Measurements from ENCODE around the gene ZNRD2. TPM values are rescaled to one million over a fixed set of nuclear protein-coding genes. Genes with fewer than 3 reads are reported as not detected.

The ZNRD2 gene
- total RNA-seq, 1 experiment from 2014 or later: 126 TPM

GRCh38 chr11:65609665-65610064 is 39.4 kb downstream of the ZNRD2 start:
- Histone ChIP-seq H3K27ac (ENCODE audit: low read length) (no peak overlapping the region), H3K9ac (ENCODE audit: low read length) (no peak overlapping the region), H3K27me3 (ENCODE audit: low read length) (no peaks in the 10 kb centered on the region), H3K36me3 (ENCODE audit: low read depth, low read length) (peaks cover 21% of the 10 kb centered on the region), H3K4me3 (ENCODE audit: low read length) (no peak overlapping the region), H3K79me2 (ENCODE audit: low read length) (peaks cover 51% of the 10 kb centered on the region), H2AFZ (ENCODE audit: low read length) (no peak overlapping the region), H3K4me2 (ENCODE audit: low read length) (no peak overlapping the region), H4K20me1 (ENCODE audit: low read length) (no peaks in the 10 kb centered on the region; the same call in 1 of the 2 replicates), H3K9me3 (ENCODE audit: low read length) (no peaks in the 10 kb centered on the region), H3F3A (ENCODE audit: low read length, unreplicated experiment) (no peaks in the 10 kb centered on the region), H3K9me2 (replicated peaks; ENCODE audit: low read length) (no peaks in the 10 kb centered on the region), H3K4me1 (ENCODE audit: insufficient read depth, low read length) (peaks cover 25% of the 10 kb centered on the region)
- CTCF ChIA-PET: no interaction called here
- BruUV-seq (replicated peaks): no TSS peak
- intact Hi-C loops (cut with micrococcal nuclease): loop anchor here (10.0 kb wide), 1 partner anchor 65 kb away; no protein-coding TSS in a partner anchor
- ATAC-seq (no peak), DNase-seq (no peak)
- TF ChIP-seq, protein P1, sequence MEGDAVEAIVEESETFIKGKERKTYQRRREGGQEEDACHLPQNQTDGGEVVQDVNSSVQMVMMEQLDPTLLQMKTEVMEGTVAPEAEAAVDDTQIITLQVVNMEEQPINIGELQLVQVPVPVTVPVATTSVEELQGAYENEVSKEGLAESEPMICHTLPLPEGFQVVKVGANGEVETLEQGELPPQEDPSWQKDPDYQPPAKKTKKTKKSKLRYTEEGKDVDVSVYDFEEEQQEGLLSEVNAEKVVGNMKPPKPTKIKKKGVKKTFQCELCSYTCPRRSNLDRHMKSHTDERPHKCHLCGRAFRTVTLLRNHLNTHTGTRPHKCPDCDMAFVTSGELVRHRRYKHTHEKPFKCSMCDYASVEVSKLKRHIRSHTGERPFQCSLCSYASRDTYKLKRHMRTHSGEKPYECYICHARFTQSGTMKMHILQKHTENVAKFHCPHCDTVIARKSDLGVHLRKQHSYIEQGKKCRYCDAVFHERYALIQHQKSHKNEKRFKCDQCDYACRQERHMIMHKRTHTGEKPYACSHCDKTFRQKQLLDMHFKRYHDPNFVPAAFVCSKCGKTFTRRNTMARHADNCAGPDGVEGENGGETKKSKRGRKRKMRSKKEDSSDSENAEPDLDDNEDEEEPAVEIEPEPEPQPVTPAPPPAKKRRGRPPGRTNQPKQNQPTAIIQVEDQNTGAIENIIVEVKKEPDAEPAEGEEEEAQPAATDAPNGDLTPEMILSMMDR (conservative IDR thresholded peaks at IDR 0.05; ENCODE audit: low read depth, low read length): no peak
- TF ChIP-seq EZH2 (IDR thresholded peaks at IDR 0.05; ENCODE audit: low read length, unreplicated experiment) (no peak), EZH2phosphoT487 (IDR thresholded peaks at IDR 0.05; ENCODE audit: borderline replicate concordance, low read length) (no peak)
- POLR2A ChIA-PET (ENCODE audit: unreplicated experiment): no interaction called here

GRCh38 chr11:65610404-65610803 is 40.1 kb downstream of the ZNRD2 start:
- ATAC-seq (no peak), DNase-seq (no peak)
- Histone ChIP-seq H3K27me3 (ENCODE audit: low read length) (no peaks in the 10 kb centered on the region), H2AFZ (ENCODE audit: low read length) (no peak overlapping the region), H4K20me1 (ENCODE audit: low read length) (no peaks in the 10 kb centered on the region; the same call in 1 of the 2 replicates), H3K9me2 (replicated peaks; ENCODE audit: low read length) (no peaks in the 10 kb centered on the region), H3K9ac (ENCODE audit: low read length) (no peak overlapping the region), H3K4me2 (ENCODE audit: low read length) (no peak overlapping the region), H3K79me2 (ENCODE audit: low read length) (peaks cover 53% of the 10 kb centered on the region), H3K27ac (ENCODE audit: low read length) (no peak overlapping the region), H3K4me1 (ENCODE audit: insufficient read depth, low read length) (peaks cover 25% of the 10 kb centered on the region), H3K36me3 (ENCODE audit: low read depth, low read length) (peaks cover 13% of the 10 kb centered on the region; the same call in 1 of the 2 replicates), H3K9me3 (ENCODE audit: low read length) (no peaks in the 10 kb centered on the region), H3F3A (ENCODE audit: low read length, unreplicated experiment) (no peaks in the 10 kb centered on the region), H3K4me3 (ENCODE audit: low read length) (no peak overlapping the region)
- ChIA-PET POLR2A (ENCODE audit: unreplicated experiment) (no interaction called here), CTCF (no interaction called here)
- intact Hi-C loops (cut with micrococcal nuclease): loop anchor here (10.0 kb wide), 1 partner anchor 66 kb away; no protein-coding TSS in a partner anchor
- BruUV-seq (replicated peaks): no TSS peak
- no peak for TF ChIP-seq EZH2phosphoT487 (IDR thresholded peaks at IDR 0.05; ENCODE audit: borderline replicate concordance, low read length)
- TF ChIP-seq, protein P1 (conservative IDR thresholded peaks at IDR 0.05; ENCODE audit: low read depth, low read length): no peak
- TF ChIP-seq EZH2 (IDR thresholded peaks at IDR 0.05; ENCODE audit: low read length, unreplicated experiment): no peak

DNA sequence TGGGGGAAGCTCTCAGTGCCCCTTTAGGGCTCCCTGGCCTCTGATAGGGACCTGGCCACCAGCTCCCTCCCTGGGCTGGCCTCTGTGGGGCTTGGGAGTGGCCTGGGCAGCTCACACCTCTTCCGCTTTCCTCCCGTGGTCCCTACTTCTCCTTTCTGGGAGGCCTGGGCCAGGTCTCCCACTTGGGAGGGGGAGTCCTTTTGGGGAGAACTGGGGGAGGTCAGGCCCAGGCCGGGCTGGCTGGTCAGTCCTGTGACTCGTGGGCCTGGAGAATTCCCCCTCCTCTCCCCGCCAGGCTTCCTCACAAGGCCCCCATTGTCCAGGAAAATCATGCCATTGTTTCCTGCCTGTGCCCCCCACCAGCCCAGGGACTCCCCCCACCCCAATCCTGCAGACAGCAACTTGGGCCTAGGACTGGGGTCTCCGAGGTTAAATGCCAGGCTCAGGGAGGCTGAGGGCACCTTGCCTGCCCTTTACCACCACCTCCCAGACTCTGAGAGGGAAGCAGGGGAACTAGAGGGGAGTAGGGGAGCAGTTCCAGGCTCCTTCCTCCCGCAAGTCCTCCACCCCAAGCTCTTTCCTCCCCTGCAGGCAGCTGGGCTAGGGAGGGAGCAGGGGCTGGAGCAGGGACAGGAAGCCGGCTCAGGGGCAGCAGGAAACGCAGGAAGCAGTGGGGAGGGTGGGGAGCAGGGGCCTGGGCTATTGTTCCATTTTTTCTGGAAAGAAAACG is 40.9 kb downstream of the ZNRD2 start:
- TF ChIP-seq EZH2phosphoT487 (IDR thresholded peaks at IDR 0.05; ENCODE audit: borderline replicate concordance, low read length) (no peak), EZH2 (IDR thresholded peaks at IDR 0.05; ENCODE audit: low read length, unreplicated experiment) (no peak)
- TF ChIP-seq, protein P1 (conservative IDR thresholded peaks at IDR 0.05; ENCODE audit: low read depth, low read length): no peak
- Histone ChIP-seq H3K4me1 (ENCODE audit: insufficient read depth, low read length) (peaks cover 25% of the 10 kb centered on the region), H4K20me1 (ENCODE audit: low read length) (peaks cover under 1% of the 10 kb centered on the region; the same call in 1 of the 2 replicates), H3K4me2 (ENCODE audit: low read length) (peak overlapping the region; percentile 92), H3K9ac (ENCODE audit: low read length) (no peak overlapping the region), H3K27me3 (ENCODE audit: low read length) (no peaks in the 10 kb centered on the region), H3K27ac (ENCODE audit: low read length) (no peak overlapping the region), H3K36me3 (ENCODE audit: low read depth, low read length) (peaks cover 9% of the 10 kb centered on the region; the same call in 1 of the 2 replicates), H3K79me2 (ENCODE audit: low read length) (peaks cover 58% of the 10 kb centered on the region), H3K4me3 (ENCODE audit: low read length) (peak overlapping the region; percentile 90; the same call in 1 of the 2 replicates), H3F3A (ENCODE audit: low read length, unreplicated experiment) (no peaks in the 10 kb centered on the region), H3K9me3 (ENCODE audit: low read length) (no peaks in the 10 kb centered on the region), H2AFZ (ENCODE audit: low read length) (no peak overlapping the region), H3K9me2 (replicated peaks; ENCODE audit: low read length) (no peaks in the 10 kb centered on the region)
- POLR2A ChIA-PET (ENCODE audit: unreplicated experiment): no interaction called here
- DNase-seq (no peak), ATAC-seq (no peak)
- no TSS peak for BruUV-seq (replicated peaks)
- CTCF ChIA-PET: no interaction called here
- intact Hi-C loops (cut with micrococcal nuclease): loop anchor here (10.0 kb wide), 1 partner anchor 66 kb away; no protein-coding TSS in a partner anchor
